SK-N-SH (cell line): ENCODE data around the gene TMEM171. TPM values are rescaled to one million over a fixed set of nuclear protein-coding genes. Genes with fewer than 3 reads are reported as not detected.

Source experiments
- CTCF ChIA-PET: fragments of 300-600, 350-600 bp; formaldehyde crosslinking; extraction: SDS; loops from one replicate; lab custom pipeline; 2021; lab: Yijun Ruan, JAX
- POLR2A ChIA-PET: fragments of 350-600 bp; sonication (Branson Sonifier 250); formaldehyde crosslinking; extraction: SDS; loops from one replicate; lab custom pipeline; 2020; ENCODE audit warnings: antibody characterized with exemption, inconsistent platforms; lab: Yijun Ruan, JAX
- DNase-seq: peaks from one replicate; pipeline ENCODE4 v3.0.0; 2012
- H2AFZ ChIP-seq: fragments of 200-600 bp; sonication (generic); 2 replicates; pipeline ENCODE4 v1.8.1; 2016; ENCODE audit warnings: antibody characterized with exemption, mild to moderate bottlenecking, low read depth
- H3F3A ChIP-seq: fragments of 200-600 bp; sonication (generic); replicated peaks from 2 replicates; pipeline ENCODE3; 2016; ENCODE audit warnings: antibody characterized with exemption, mild to moderate bottlenecking; ENCODE audit not compliant: insufficient read depth
- H3K27ac ChIP-seq, 2 experiments: fragments of 200-500 bp in 1 of 2; fragments of 200-600 bp in 1 of 2; sonication (Bioruptor generic) in 1 of 2; sonication (generic), shearing (Covaris generic) in 1 of 2; 2 replicates each; pipeline versions ENCODE4 v1.5.1 to v1.6.1; 2014 to 2016; ENCODE audit warnings: low read depth in 2 of 2, inconsistent platforms in 1 of 2, low read length in 1 of 2, mild to moderate bottlenecking in 1 of 2, mixed read lengths in 1 of 2
- H3K27me3 ChIP-seq: fragments of 200-600 bp; sonication (generic), shearing (Covaris generic); 2 replicates; pipeline ENCODE4 v1.6.1; 2016; ENCODE audit warnings: mixed run types; ENCODE audit not compliant: insufficient read depth
- H3K36me3 ChIP-seq, 2 experiments: fragments of 200-500 bp in 1 of 2; fragments of 200-600 bp in 1 of 2; sonication (Bioruptor generic) in 1 of 2; sonication (generic) in 1 of 2; replicated peaks in 1 of 2; 2 replicates each; pipeline versions ENCODE3 to v1.5.1; 2014 to 2016; ENCODE audit warnings: low read length in 1 of 2, mild to moderate bottlenecking in 1 of 2; ENCODE audit not compliant: insufficient read depth in 2 of 2, control insufficient read depth in 1 of 2
- H3K4me1 ChIP-seq, 2 experiments: fragments of 200-500 bp in 1 of 2; fragments of 200-600 bp in 1 of 2; sonication (Bioruptor generic) in 1 of 2; sonication (generic), shearing (Covaris generic) in 1 of 2; 2 replicates each; pipeline versions ENCODE4 v1.5.1 to v1.6.1; 2014 to 2016; ENCODE audit warnings: low read depth in 1 of 2, low read length in 1 of 2, mixed run types in 1 of 2; ENCODE audit not compliant: insufficient read depth in 2 of 2, control insufficient read depth in 1 of 2
- H3K4me2 ChIP-seq: fragments of 200-600 bp; sonication (generic), shearing (Covaris generic); 2 replicates; pipeline ENCODE4 v1.6.1; 2017; ENCODE audit warnings: mixed run types
- H3K4me3 ChIP-seq, 2 experiments: fragments of 200-500 bp in 1 of 2; fragments of 200-600 bp in 1 of 2; sonication (Bioruptor generic) in 1 of 2; sonication (generic), shearing (Covaris generic) in 1 of 2; 2 replicates each; pipeline versions ENCODE4 v1.5.1 to v1.8.1; 2014 to 2016; ENCODE audit warnings: low read depth in 2 of 2, inconsistent platforms in 1 of 2, low read length in 1 of 2, mild to moderate bottlenecking in 1 of 2, mixed read lengths in 1 of 2, moderate library complexity in 1 of 2
- H3K79me2 ChIP-seq: fragments of 200-600 bp; sonication (generic); 2 replicates; pipeline ENCODE4 v1.8.1; 2017; ENCODE audit warnings: mild to moderate bottlenecking; ENCODE audit not compliant: insufficient read depth
- H3K9ac ChIP-seq: fragments of 200-600 bp; sonication (generic); 2 replicates; pipeline ENCODE4 v1.6.1; 2017; ENCODE audit warnings: mixed run types
- H3K9me2 ChIP-seq: fragments of 200-600 bp; sonication (generic); 2 replicates; pipeline ENCODE4 v1.6.1; 2017; ENCODE audit warnings: mixed run types
- H3K9me3 ChIP-seq: fragments of 200-600 bp; sonication (generic); 2 replicates; pipeline ENCODE4 v1.6.1; 2017; ENCODE audit warnings: mixed run types, mild to moderate bottlenecking, moderate library complexity
- H4K20me1 ChIP-seq: fragments of 200-600 bp; sonication (generic); 2 replicates; pipeline ENCODE4 v1.6.1; 2017; ENCODE audit warnings: mild to moderate bottlenecking, mixed run types; ENCODE audit not compliant: insufficient read depth
- EP300 ChIP-seq, 2 experiments: IDR thresholded peaks; 2 replicates each; pipeline versions ENCODE4 v1.4.0 to v1.6.1; 2012; ENCODE audit warnings: borderline replicate concordance in 1 of 2, low read depth in 1 of 2, low read length in 1 of 2
- FOSL2 ChIP-seq: IDR thresholded peaks from 2 replicates; pipeline ENCODE4 v1.4.0; 2012; ENCODE audit warnings: low read depth, mild to moderate bottlenecking, moderate library complexity, borderline replicate concordance
- GATA2 ChIP-seq: sonication (generic); formaldehyde crosslinking; IDR thresholded peaks from 2 replicates; pipeline ENCODE4 v1.5.0; 2020; ENCODE audit warnings: mild to moderate bottlenecking, missing genetic modification reagents
- IRF3 ChIP-seq: fragments of 150-350 bp; IDR thresholded peaks from 2 replicates; pipeline ENCODE4 v1.6.1; 2016; ENCODE audit warnings: mild to moderate bottlenecking, low read depth, low read length
- JUND ChIP-seq: IDR thresholded peaks from 2 replicates; pipeline ENCODE4 v1.4.0; 2012
- MAX ChIP-seq: IDR thresholded peaks from 2 replicates; pipeline ENCODE4 v1.4.0; 2012; ENCODE audit warnings: low read depth
- NFIC ChIP-seq: IDR thresholded peaks from 2 replicates; pipeline ENCODE4 v1.4.0; 2012; ENCODE audit warnings: borderline replicate concordance
- NRF1 ChIP-seq: IDR thresholded peaks from 2 replicates; pipeline ENCODE4 v1.6.1; 2012; ENCODE audit warnings: low read depth, mild to moderate bottlenecking, low read length
- PBX3 ChIP-seq: IDR thresholded peaks from 2 replicates; pipeline ENCODE4; 2012
- POLR2AphosphoS5 ChIP-seq: IDR thresholded peaks from 2 replicates; pipeline ENCODE4 v1.6.1; 2012; ENCODE audit warnings: low read depth, low read length
- RFX5 ChIP-seq: IDR thresholded peaks from 2 replicates; pipeline ENCODE4 v1.6.1; 2012; ENCODE audit warnings: mild to moderate bottlenecking, improper control_type of control experiment, low read length
- RXRA ChIP-seq: IDR thresholded peaks from 2 replicates; pipeline ENCODE4 v1.4.0; 2012; ENCODE audit warnings: low read depth, mild to moderate bottlenecking, borderline replicate concordance
- SIN3A ChIP-seq: IDR thresholded peaks from 2 replicates; pipeline ENCODE4 v1.6.1; 2012; ENCODE audit warnings: low read depth, mild to moderate bottlenecking, low read length, moderate library complexity, borderline replicate concordance
- TCF12 ChIP-seq: IDR thresholded peaks from 2 replicates; pipeline ENCODE4 v1.4.0; 2012
- TEAD4 ChIP-seq: IDR thresholded peaks from 2 replicates; pipeline ENCODE4 v1.4.0; 2012; ENCODE audit warnings: mild to moderate bottlenecking, borderline replicate concordance; ENCODE audit not compliant: insufficient read depth
- WGBS: methylation state at CpG from one replicate; pipeline ENCODE4 v1.1.6; 2017; ENCODE audit warnings: low lambda C conversion rate; 5-methylcytosine and 5-hydroxymethylcytosine counted together
- polyA plus RNA-seq, 3 experiments: library from polyadenylated mRNA; depleted of rRNA; stranded (reverse); fragments of >200 nt; gene quantifications; 2 replicates each; pipeline ENCODE4 v1.2.3, GENCODE V29; 2012

The TMEM171 gene
- polyA plus RNA-seq, 1 of the 3 experiments (the other 2 are of a cell fraction): 7.6 TPM

- H3K79me2 ChIP-seq: no peaks in the 10 kb centered on the region
- peaks cover 9 to 16% of the 10 kb centered on the region in 2 experiments for H3K4me1 ChIP-seq
- H3K9me2 ChIP-seq: no peaks in the 10 kb centered on the region
- H3K27ac ChIP-seq: peak overlapping the region; percentile 28 to 47; a peak in 3 of 4 replicates
- peaks cover 0 to 3% of the 10 kb centered on the region in 2 experiments for H3K36me3 ChIP-seq
- H3K27me3 ChIP-seq: no peaks in the 10 kb centered on the region
- no peak for DNase-seq
- POLR2A ChIA-PET: no interaction called here
- no peaks in the 10 kb centered on the region for H4K20me1 ChIP-seq
- peak; percentile 67 for TF ChIP-seq NFIC
- TF ChIP-seq FOSL2: peak; percentile 89
- TF ChIP-seq RXRA: peak; percentile 97
- peak in 1 of 2 experiments; percentile 87; a peak in 2 of 4 replicates for TF ChIP-seq EP300 (IDR thresholded peaks at IDR 0.05; ENCODE audit: borderline replicate concordance in 1 of 2, low read depth in 1 of 2, low read length in 1 of 2)
- peak; percentile 85 for TF ChIP-seq JUND
- TF ChIP-seq TEAD4: peak; percentile 57; the same call in 1 of the 2 replicates
- TF ChIP-seq TCF12: peak; percentile 98
- TF ChIP-seq MAX: peak; percentile 43; the same call in 1 of the 2 replicates
- peak; percentile 67 for TF ChIP-seq POLR2AphosphoS5
- no peak for TF ChIP-seq RFX5
- no peak for TF ChIP-seq GATA2 (CRISPR knock-in tag)
- no peak for TF ChIP-seq NRF1
- TF ChIP-seq PBX3: peak; percentile 93
- no peak for TF ChIP-seq IRF3
- H3K9me3 ChIP-seq: 0 out of 2 replicates have a peak, but pooled peaks cover 2% of the 10 kb centered on the region
- no peak overlapping the region for H2AFZ ChIP-seq
- H3K4me3 ChIP-seq: no peak overlapping the region
- CTCF ChIA-PET: no interaction called here
- H3F3A ChIP-seq: peaks cover 13% of the 10 kb centered on the region
- no peak overlapping the region for H3K9ac ChIP-seq
- 59% methylated on average over 4 of the region's 4 CpGs for WGBS
- peak overlapping the region; percentile 66 for H3K4me2 ChIP-seq
These were observed 4.8 kb upstream of the TMEM171 start for GRCh38 chr5:73115399-73116051.

GRCh38 chr5:73116506-73116905, 3.9 kb upstream of the TMEM171 start:
- ChIA-PET CTCF (interaction anchor here (0.6 kb wide), 1 partner anchor 121 kb away, joined by 4 read pairs; no protein-coding TSS in a partner anchor), POLR2A (no interaction called here)
- H3K27ac ChIP-seq: no peak overlapping the region
- no peaks in the 10 kb centered on the region for H3K79me2 ChIP-seq
- H4K20me1 ChIP-seq: no peaks in the 10 kb centered on the region
- 93% methylated on average over 2 of the region's 2 CpGs for WGBS
- TF ChIP-seq MAX (no peak), NRF1 (no peak), SIN3A (no peak)
- no peaks in the 10 kb centered on the region for H3K27me3 ChIP-seq
- H3K4me1 ChIP-seq: peaks cover 9 to 16% of the 10 kb centered on the region in 2 experiments
- no peak overlapping the region for H2AFZ ChIP-seq
- H3F3A ChIP-seq: peaks cover 13% of the 10 kb centered on the region
- no peak for DNase-seq
- no peak overlapping the region for H3K4me2 ChIP-seq
- no peaks in the 10 kb centered on the region for H3K9me2 ChIP-seq
- H3K36me3 ChIP-seq: peaks cover 0 to 3% of the 10 kb centered on the region in 2 experiments
- no peak overlapping the region for H3K9ac ChIP-seq
- H3K9me3 ChIP-seq: no peaks in the 10 kb centered on the region
- H3K4me3 ChIP-seq: no peak overlapping the region
